OCI-LY7 (cell line): ENCODE measurements around the gene BTG2. TPM values are rescaled to one million over a fixed set of nuclear protein-coding genes. Genes with fewer than 3 reads are reported as not detected.

Experiments
- BruUV-seq: library from RNA; stranded (reverse); fragments of 400-500 nt; replicated peaks from 2 replicates; lab custom pipeline; 2021; lab: Mats Ljungman, UMichigan
- CTCF ChIA-PET: fragments of 300-600 bp; sonication (Branson Sonifier 250); formaldehyde crosslinking; loops from one replicate; lab custom pipeline; 2022; ENCODE audit warnings: antibody characterized with exemption; ENCODE audit not compliant: unreplicated experiment; lab: Charles Lee
- POLR2A ChIA-PET: fragments of 300-600 bp; sonication (Branson Sonifier 250); formaldehyde crosslinking; loops from one replicate; lab custom pipeline; 2022; ENCODE audit warnings: antibody characterized with exemption; lab: Charles Lee
- DNase-seq: peaks from one replicate; pipeline ENCODE4 v3.0.0-alpha.2; 2015; ENCODE audit warnings: low spot score
- H2AFZ ChIP-seq: fragments of 200-600 bp; sonication (generic), shearing (Covaris generic); 2 replicates; pipeline ENCODE4 v1.6.1; 2014; ENCODE audit warnings: mild to moderate bottlenecking, antibody characterized with exemption, low read length, moderate library complexity
- H3K27ac ChIP-seq: fragments of 200-600 bp; sonication (generic); 2 replicates; pipeline ENCODE4 v1.5.1; 2014; ENCODE audit warnings: mixed run types, low read depth, mild to moderate bottlenecking, moderate library complexity, low read length, inconsistent platforms; ENCODE audit not compliant: poor library complexity, severe bottlenecking
- H3K36me3 ChIP-seq: fragments of 200-600 bp; sonication (generic); 2 replicates; pipeline ENCODE4 v1.6.1; 2014; ENCODE audit warnings: mild to moderate bottlenecking, antibody characterized with exemption, low read length, moderate library complexity, mixed read lengths; ENCODE audit not compliant: insufficient read depth
- H3K4me1 ChIP-seq: fragments of 200-600 bp; sonication (generic); 2 replicates; pipeline ENCODE4 v1.5.1; 2014; ENCODE audit warnings: mild to moderate bottlenecking, low read length; ENCODE audit not compliant: insufficient read depth, poor library complexity, severe bottlenecking
- H3K4me2 ChIP-seq: fragments of 200-600 bp; sonication (generic); 2 replicates; pipeline ENCODE4 v1.6.1; 2014; ENCODE audit warnings: mild to moderate bottlenecking, low read length
- H3K4me3 ChIP-seq: fragments of 200-600 bp; sonication (generic); 2 replicates; pipeline ENCODE4 v1.5.1; 2014; ENCODE audit warnings: mild to moderate bottlenecking, low read depth, low read length; ENCODE audit not compliant: poor library complexity, severe bottlenecking
- H3K79me2 ChIP-seq: fragments of 200-600 bp; sonication (generic); 2 replicates; pipeline ENCODE4 v1.6.1; 2016; ENCODE audit warnings: low read depth, mild to moderate bottlenecking, low read length, moderate library complexity, mixed read lengths; ENCODE audit not compliant: insufficient read depth
- H3K9me2 ChIP-seq: fragments of 200-600 bp; sonication (generic); 2 replicates; pipeline ENCODE4 v1.6.1; 2016; ENCODE audit warnings: mild to moderate bottlenecking, low read length, mixed read lengths; ENCODE audit not compliant: insufficient read depth
- H3K9me3 ChIP-seq: fragments of 200-600 bp; sonication (generic); 2 replicates; pipeline ENCODE4 v1.6.1; 2014; ENCODE audit warnings: mild to moderate bottlenecking, mixed run types, low read length, mixed read lengths
- H4K20me1 ChIP-seq: fragments of 200-600 bp; sonication (generic); 2 replicates; pipeline ENCODE4 v1.6.1; 2014; ENCODE audit warnings: mild to moderate bottlenecking, antibody characterized with exemption, low read length, moderate library complexity, mixed read lengths; ENCODE audit not compliant: insufficient read depth
- EZH2phosphoT487 ChIP-seq: fragments of 200-600 bp; sonication (generic); IDR thresholded peaks from 2 replicates; pipeline ENCODE4 v1.6.1; 2018; ENCODE audit warnings: low read depth, borderline replicate concordance, mild to moderate bottlenecking, mixed run types, antibody characterized with exemption, low read length, moderate library complexity, mixed read lengths
- intact Hi-C: fragments of 100-400 bp; cut with micrococcal nuclease; formaldehyde crosslinking; loops from one replicate; pipeline ENCODE4 v1.10.0; 2022; ENCODE audit not compliant: unreplicated experiment
- total RNA-seq, 2 experiments: library from RNA; depleted of rRNA in 1 of 2; stranded (reverse); fragments of >200 nt in 1 of 2; shearing (Covaris generic) in 1 of 2; gene quantifications; 2 replicates each; pipeline ENCODE4 v1.2.3, GENCODE V29; 2014 to 2022
- TF ChIP-seq, protein P1 (sequence below): fragments of 200-600 bp; sonication (generic); conservative IDR thresholded peaks from 2 replicates; pipeline ENCODE4 v1.5.1; 2014; ENCODE audit warnings: mild to moderate bottlenecking, antibody characterized with exemption, low read length, moderate library complexity, mixed read lengths

BTG2 gene
- total RNA-seq, 2 experiments from 2014 or later: 99.5 to 156 TPM

DNA sequence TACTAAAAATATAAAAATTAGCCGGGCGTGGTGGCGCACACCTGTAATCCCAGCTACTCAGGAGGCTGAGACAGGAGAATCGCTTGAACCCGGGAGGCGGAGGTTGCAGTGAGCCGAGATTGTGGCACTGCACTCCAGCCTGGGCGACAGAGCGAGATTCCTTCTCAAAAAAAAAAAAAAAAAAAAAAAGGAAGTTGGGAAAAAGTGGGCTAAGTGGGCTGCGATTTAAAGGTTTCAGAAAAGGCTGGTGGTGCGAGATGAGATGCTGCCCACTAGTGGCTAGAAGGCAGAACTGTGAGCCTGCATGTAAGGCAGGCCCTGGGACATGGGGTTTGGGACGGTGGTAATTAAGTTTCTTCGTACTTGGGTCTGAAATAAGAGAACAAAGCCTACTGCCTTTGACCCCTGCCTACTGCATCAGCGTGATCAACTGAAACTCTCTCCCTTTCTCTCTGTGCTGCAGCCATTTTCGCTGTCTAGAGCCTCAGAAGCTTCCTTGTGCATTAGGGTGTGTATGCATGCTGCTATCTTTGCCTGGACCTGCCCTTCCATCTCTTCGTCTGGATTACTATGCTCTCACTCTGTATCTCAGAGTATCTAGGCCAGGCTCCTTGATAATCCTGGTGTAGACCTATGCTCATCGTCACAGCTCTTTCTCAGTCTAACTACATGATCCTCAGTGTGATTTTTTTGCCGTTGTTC lies 33.2 kb downstream of the BTG2 start:
- no peaks in the 10 kb centered on the region for H3K36me3 ChIP-seq
- peak overlapping the region; percentile 79; the same call in 1 of the 2 replicates for H2AFZ ChIP-seq
- CTCF ChIA-PET: interaction anchor here (1.0 to 3.7 kb wide), 3 partner anchors 52 to 71 kb away, joined by 4 to 21 read pairs (median 7); no protein-coding TSS in a partner anchor
- POLR2A ChIA-PET: interaction anchor here (0.6 to 1.5 kb wide), 5 partner anchors 14 to 115 kb away, joined by 3 to 7 read pairs (median 5); no protein-coding TSS in a partner anchor
- peak overlapping the region; percentile 29; the same call in 1 of the 2 replicates for H3K4me2 ChIP-seq
- H3K27ac ChIP-seq: peak overlapping the region; percentile 8
- peak; percentile 83 for DNase-seq
- intact Hi-C loops: loop anchor here (1.0 to 2.0 kb wide), 2 partner anchors 32 to 65 kb away; no protein-coding TSS in a partner anchor
- H3K4me3 ChIP-seq: no peak overlapping the region
- no TSS peak for BruUV-seq
- no peaks in the 10 kb centered on the region for H4K20me1 ChIP-seq
- TF ChIP-seq, protein P1, sequence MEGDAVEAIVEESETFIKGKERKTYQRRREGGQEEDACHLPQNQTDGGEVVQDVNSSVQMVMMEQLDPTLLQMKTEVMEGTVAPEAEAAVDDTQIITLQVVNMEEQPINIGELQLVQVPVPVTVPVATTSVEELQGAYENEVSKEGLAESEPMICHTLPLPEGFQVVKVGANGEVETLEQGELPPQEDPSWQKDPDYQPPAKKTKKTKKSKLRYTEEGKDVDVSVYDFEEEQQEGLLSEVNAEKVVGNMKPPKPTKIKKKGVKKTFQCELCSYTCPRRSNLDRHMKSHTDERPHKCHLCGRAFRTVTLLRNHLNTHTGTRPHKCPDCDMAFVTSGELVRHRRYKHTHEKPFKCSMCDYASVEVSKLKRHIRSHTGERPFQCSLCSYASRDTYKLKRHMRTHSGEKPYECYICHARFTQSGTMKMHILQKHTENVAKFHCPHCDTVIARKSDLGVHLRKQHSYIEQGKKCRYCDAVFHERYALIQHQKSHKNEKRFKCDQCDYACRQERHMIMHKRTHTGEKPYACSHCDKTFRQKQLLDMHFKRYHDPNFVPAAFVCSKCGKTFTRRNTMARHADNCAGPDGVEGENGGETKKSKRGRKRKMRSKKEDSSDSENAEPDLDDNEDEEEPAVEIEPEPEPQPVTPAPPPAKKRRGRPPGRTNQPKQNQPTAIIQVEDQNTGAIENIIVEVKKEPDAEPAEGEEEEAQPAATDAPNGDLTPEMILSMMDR: peak; percentile 81
- TF ChIP-seq EZH2phosphoT487: no peak
- peaks cover 58% of the 10 kb centered on the region for H3K4me1 ChIP-seq
- no peaks in the 10 kb centered on the region for H3K79me2 ChIP-seq
- no peaks in the 10 kb centered on the region for H3K9me2 ChIP-seq
- H3K9me3 ChIP-seq: no peaks in the 10 kb centered on the region

DNA sequence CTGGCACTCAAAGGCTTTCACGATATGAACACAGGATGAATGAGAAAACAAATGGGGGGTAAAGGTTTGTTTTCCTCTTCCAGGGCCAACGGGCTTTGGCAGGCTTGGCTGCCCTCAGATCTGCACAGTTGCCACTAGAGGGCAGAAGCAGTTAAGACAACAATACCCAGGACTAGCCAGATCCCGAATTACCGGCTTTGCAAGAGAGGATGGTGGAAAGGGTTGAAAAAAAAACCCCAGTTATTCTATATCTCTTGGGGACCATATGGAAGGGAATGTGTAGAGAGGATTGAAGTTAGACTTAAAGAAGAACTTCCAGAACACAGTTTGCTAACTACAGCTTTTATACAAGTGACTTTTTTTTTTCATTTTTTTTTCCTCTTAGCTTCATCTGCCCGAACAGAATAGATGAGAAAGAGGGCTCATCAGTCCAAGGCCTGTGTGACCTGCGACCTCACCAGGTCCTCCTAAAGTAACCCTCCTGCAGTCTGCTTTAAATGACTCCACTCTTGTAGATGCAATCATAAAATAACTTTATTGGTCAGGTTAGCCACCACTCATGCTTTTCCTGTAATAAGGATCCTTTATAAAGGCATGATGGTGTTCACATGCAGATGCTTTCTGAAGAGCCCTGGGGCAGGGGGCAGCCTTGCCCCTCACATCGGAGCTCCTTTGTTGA lies 34.9 kb downstream of the BTG2 start:
- Histone ChIP-seq H2AFZ (peak overlapping the region; percentile 79), H3K9me2 (no peaks in the 10 kb centered on the region), H3K4me1 (peaks cover 58% of the 10 kb centered on the region), H3K27ac (peak overlapping the region; percentile 20), H3K9me3 (no peaks in the 10 kb centered on the region), H3K4me3 (no peak overlapping the region), H4K20me1 (no peaks in the 10 kb centered on the region), H3K79me2 (no peaks in the 10 kb centered on the region), H3K4me2 (peak overlapping the region; percentile 47), H3K36me3 (no peaks in the 10 kb centered on the region)
- TF ChIP-seq, protein P1: peak; percentile 99
- TF ChIP-seq EZH2phosphoT487: no peak
- ChIA-PET POLR2A (interaction anchor here (0.6 to 1.6 kb wide), 8 partner anchors 13 to 112 kb away, joined by 3 to 6 read pairs (median 4); no protein-coding TSS in a partner anchor), CTCF (interaction anchor here (0.9 to 3.7 kb wide), 8 partner anchors 69 to 148 kb away, joined by 3 to 21 read pairs (median 6); no protein-coding TSS in a partner anchor)
- DNase-seq: peak; percentile 92
- BruUV-seq: no TSS peak
- intact Hi-C loops: loop anchor here (1.0 kb wide), 4 partner anchors 73 to 362 kb away; no protein-coding TSS in a partner anchor
